ENCODE data around the gene PCIF1.
"Not testable (repeated sequence)": the region's sequence is repeated elsewhere in the genome, so short reads cannot be mapped to it uniquely, and the experiment has no call there.

The PCIF1 gene

GRCh38 chr20:45893831-45894230, 40.7 kb upstream of the PCIF1 start:
- no peak overlapping the region for H3K4me3 ChIP-seq (ENCODE audit: low read length in 2 of 2)
- peaks cover 27 to 30% of the 10 kb centered on the region in 2 donors for H3K36me3 ChIP-seq (ENCODE audit: control insufficient read depth in 2 of 2, insufficient read depth in 2 of 2, low read length in 2 of 2)
- peaks cover 23% of the 10 kb centered on the region for H3K4me1 ChIP-seq (ENCODE audit: control insufficient read depth, insufficient read depth, low read length)
- H3K27ac ChIP-seq (ENCODE audit: low read length): no peak overlapping the region
- H3K9me3 ChIP-seq (ENCODE audit: control insufficient read depth in 2 of 2, low read length in 2 of 2): no peaks in the 10 kb centered on the region
- no peak overlapping the region for H3K9ac ChIP-seq (ENCODE audit: low read length in 2 of 2)
- H3K27me3 ChIP-seq (ENCODE audit: control insufficient read depth in 1 of 2, insufficient read depth in 2 of 2, low read length in 2 of 2): no peaks in the 10 kb centered on the region

GRCh38 chr20:45894797-45895196, 39.7 kb upstream of the PCIF1 start:
- H3K4me1 ChIP-seq (ENCODE audit: control insufficient read depth, insufficient read depth, low read length): peaks cover 22% of the 10 kb centered on the region
- H3K9ac ChIP-seq (ENCODE audit: low read length in 2 of 2): no peak overlapping the region
- no peaks in the 10 kb centered on the region for H3K27me3 ChIP-seq (ENCODE audit: control insufficient read depth in 1 of 2, insufficient read depth in 2 of 2, low read length in 2 of 2)
- H3K9me3 ChIP-seq (ENCODE audit: control insufficient read depth in 2 of 2, low read length in 2 of 2): no peaks in the 10 kb centered on the region
- no peak overlapping the region for H3K4me3 ChIP-seq (ENCODE audit: low read length in 2 of 2)
- peaks cover 28 to 33% of the 10 kb centered on the region in 2 donors for H3K36me3 ChIP-seq (ENCODE audit: control insufficient read depth in 2 of 2, insufficient read depth in 2 of 2, low read length in 2 of 2)
- no peak overlapping the region for H3K27ac ChIP-seq (ENCODE audit: low read length)

- Histone ChIP-seq H3K27ac (ENCODE audit: low read length) (no peak overlapping the region), H3K9ac (ENCODE audit: low read length in 2 of 2) (no peak overlapping the region), H3K36me3 (ENCODE audit: control insufficient read depth in 2 of 2, insufficient read depth in 2 of 2, low read length in 2 of 2) (peaks cover 28 to 33% of the 10 kb centered on the region in 2 donors), H3K9me3 (ENCODE audit: control insufficient read depth in 2 of 2, low read length in 2 of 2) (no peaks in the 10 kb centered on the region), H3K27me3 (ENCODE audit: control insufficient read depth in 1 of 2, insufficient read depth in 2 of 2, low read length in 2 of 2) (no peaks in the 10 kb centered on the region), H3K4me1 (ENCODE audit: control insufficient read depth, insufficient read depth, low read length) (peaks cover 10% of the 10 kb centered on the region), H3K4me3 (ENCODE audit: low read length in 2 of 2) (no peak overlapping the region)
Observed at GRCh38 chr20:45896641-45897161, 37.8 kb upstream of the PCIF1 start.

GRCh38 chr20:45897289-45897688, 37.2 kb upstream of the PCIF1 start:
- no peak overlapping the region for H3K9ac ChIP-seq (ENCODE audit: low read length in 2 of 2)
- peaks cover 4% of the 10 kb centered on the region for H3K4me1 ChIP-seq (ENCODE audit: control insufficient read depth, insufficient read depth, low read length)
- H3K36me3 ChIP-seq (ENCODE audit: control insufficient read depth in 2 of 2, insufficient read depth in 2 of 2, low read length in 2 of 2): peaks cover 28 to 35% of the 10 kb centered on the region in 2 donors
- no peaks in the 10 kb centered on the region for H3K27me3 ChIP-seq (ENCODE audit: control insufficient read depth in 1 of 2, insufficient read depth in 2 of 2, low read length in 2 of 2)
- no peaks in the 10 kb centered on the region for H3K9me3 ChIP-seq (ENCODE audit: control insufficient read depth in 2 of 2, low read length in 2 of 2)
- no peak overlapping the region for H3K4me3 ChIP-seq (ENCODE audit: low read length in 2 of 2)
- no peak overlapping the region for H3K27ac ChIP-seq (ENCODE audit: low read length)

GRCh38 chr20:45897692-45898091, 36.8 kb upstream of the PCIF1 start:
- H3K9ac ChIP-seq (ENCODE audit: low read length in 2 of 2): no peak overlapping the region
- no peaks in the 10 kb centered on the region for H3K27me3 ChIP-seq (ENCODE audit: control insufficient read depth in 1 of 2, insufficient read depth in 2 of 2, low read length in 2 of 2)
- H3K9me3 ChIP-seq (ENCODE audit: control insufficient read depth in 2 of 2, low read length in 2 of 2): no peaks in the 10 kb centered on the region
- H3K36me3 ChIP-seq (ENCODE audit: control insufficient read depth in 2 of 2, insufficient read depth in 2 of 2, low read length in 2 of 2): peaks cover 28 to 35% of the 10 kb centered on the region in 2 donors
- no peak overlapping the region for H3K27ac ChIP-seq (ENCODE audit: low read length)
- peaks cover 2% of the 10 kb centered on the region for H3K4me1 ChIP-seq (ENCODE audit: control insufficient read depth, insufficient read depth, low read length)
- H3K4me3 ChIP-seq (ENCODE audit: low read length in 2 of 2): no peak overlapping the region

GRCh38 chr20:45898285-45898684, 36.2 kb upstream of the PCIF1 start:
- no peaks in the 10 kb centered on the region for H3K9me3 ChIP-seq (ENCODE audit: control insufficient read depth in 2 of 2, low read length in 2 of 2)
- H3K27me3 ChIP-seq (ENCODE audit: control insufficient read depth in 1 of 2, insufficient read depth in 2 of 2, low read length in 2 of 2): no peaks in the 10 kb centered on the region
- H3K36me3 ChIP-seq (ENCODE audit: control insufficient read depth in 2 of 2, insufficient read depth in 2 of 2, low read length in 2 of 2): peaks cover 22 to 33% of the 10 kb centered on the region in 2 donors
- no peak overlapping the region for H3K27ac ChIP-seq (ENCODE audit: low read length)
- H3K9ac ChIP-seq (ENCODE audit: low read length in 2 of 2): no peak overlapping the region
- no peaks in the 10 kb centered on the region for H3K4me1 ChIP-seq (ENCODE audit: control insufficient read depth, insufficient read depth, low read length)
- no peak overlapping the region for H3K4me3 ChIP-seq (ENCODE audit: low read length in 2 of 2)

- H3K9me3 ChIP-seq (ENCODE audit: control insufficient read depth in 2 of 2, low read length in 2 of 2): no peaks in the 10 kb centered on the region
- H3K36me3 ChIP-seq (ENCODE audit: control insufficient read depth in 2 of 2, insufficient read depth in 2 of 2, low read length in 2 of 2): peaks cover 15 to 27% of the 10 kb centered on the region in 2 donors
- H3K4me1 ChIP-seq (ENCODE audit: control insufficient read depth, insufficient read depth, low read length): no peaks in the 10 kb centered on the region
- no peak overlapping the region for H3K9ac ChIP-seq (ENCODE audit: low read length in 2 of 2)
- no peak overlapping the region for H3K4me3 ChIP-seq (ENCODE audit: low read length in 2 of 2)
- H3K27me3 ChIP-seq (ENCODE audit: control insufficient read depth in 1 of 2, insufficient read depth in 2 of 2, low read length in 2 of 2): no peaks in the 10 kb centered on the region
- H3K27ac ChIP-seq (ENCODE audit: low read length): no peak overlapping the region
Observed at GRCh38 chr20:45899046-45899835, 35.2 kb upstream of the PCIF1 start.

- H3K4me3 ChIP-seq (ENCODE audit: low read length in 2 of 2); H3K4me1 ChIP-seq (ENCODE audit: control insufficient read depth, insufficient read depth, low read length); H3K9me3 ChIP-seq (ENCODE audit: control insufficient read depth in 2 of 2, low read length in 2 of 2); H3K9ac ChIP-seq (ENCODE audit: low read length in 2 of 2); H3K27me3 ChIP-seq (ENCODE audit: control insufficient read depth in 1 of 2, insufficient read depth in 2 of 2, low read length in 2 of 2); H3K27ac ChIP-seq (ENCODE audit: low read length): not testable (repeated sequence)
- peaks cover 6 to 24% of the 10 kb centered on the region in 2 donors for H3K36me3 ChIP-seq (ENCODE audit: control insufficient read depth in 2 of 2, insufficient read depth in 2 of 2, low read length in 2 of 2)
Observed at GRCh38 chr20:45901332-45901731, 33.2 kb upstream of the PCIF1 start.

- Histone ChIP-seq H3K27me3 (ENCODE audit: control insufficient read depth in 1 of 2, insufficient read depth in 2 of 2, low read length in 2 of 2) (no peaks in the 10 kb centered on the region), H3K4me3 (ENCODE audit: low read length in 2 of 2) (no peak overlapping the region), H3K36me3 (ENCODE audit: control insufficient read depth in 2 of 2, insufficient read depth in 2 of 2, low read length in 2 of 2) (peaks cover 6 to 18% of the 10 kb centered on the region in 2 donors), H3K9me3 (ENCODE audit: control insufficient read depth in 2 of 2, low read length in 2 of 2) (no peaks in the 10 kb centered on the region), H3K27ac (ENCODE audit: low read length) (no peak overlapping the region), H3K4me1 (ENCODE audit: control insufficient read depth, insufficient read depth, low read length) (no peaks in the 10 kb centered on the region), H3K9ac (ENCODE audit: low read length in 2 of 2) (no peak overlapping the region)
Observed at GRCh38 chr20:45902199-45902701, 32.2 kb upstream of the PCIF1 start.

GRCh38 chr20:45904583-45905504, 29.6 kb upstream of the PCIF1 start:
- Histone ChIP-seq H3K4me1 (ENCODE audit: control insufficient read depth, insufficient read depth, low read length) (no peaks in the 10 kb centered on the region), H3K4me3 (ENCODE audit: low read length in 2 of 2) (no peak overlapping the region), H3K9ac (ENCODE audit: low read length in 2 of 2) (no peak overlapping the region), H3K27me3 (ENCODE audit: control insufficient read depth in 1 of 2, insufficient read depth in 2 of 2, low read length in 2 of 2) (no peaks in the 10 kb centered on the region), H3K36me3 (ENCODE audit: control insufficient read depth in 2 of 2, insufficient read depth in 2 of 2, low read length in 2 of 2) (peaks cover 0 to 8% of the 10 kb centered on the region in 2 donors), H3K27ac (ENCODE audit: low read length) (no peak overlapping the region), H3K9me3 (ENCODE audit: control insufficient read depth in 2 of 2, low read length in 2 of 2) (no peaks in the 10 kb centered on the region)

Measured in stomach smooth muscle (tissue), 2 donors.